ENCODE results near the gene KIF26B. TPM values are rescaled to one million over a fixed set of nuclear protein-coding genes. Genes with fewer than 3 reads are reported as not detected.

KIF26B gene
- total RNA-seq, 1 donor from 2014 or later: 8.8 TPM

- Mint-ChIP-seq H3K36me3 (ENCODE audit: unreplicated experiment) (no peaks in the 10 kb centered on the region), H3K9me3 (ENCODE audit: unreplicated experiment) (no peaks in the 10 kb centered on the region), H3K27ac (ENCODE audit: unreplicated experiment) (no peak overlapping the region), H3K27me3 (ENCODE audit: unreplicated experiment) (no peaks in the 10 kb centered on the region), H3K4me1 (ENCODE audit: unreplicated experiment) (no peaks in the 10 kb centered on the region), H3K4me3 (ENCODE audit: unreplicated experiment) (no peak overlapping the region)
- TF ChIP-seq, protein P1, sequence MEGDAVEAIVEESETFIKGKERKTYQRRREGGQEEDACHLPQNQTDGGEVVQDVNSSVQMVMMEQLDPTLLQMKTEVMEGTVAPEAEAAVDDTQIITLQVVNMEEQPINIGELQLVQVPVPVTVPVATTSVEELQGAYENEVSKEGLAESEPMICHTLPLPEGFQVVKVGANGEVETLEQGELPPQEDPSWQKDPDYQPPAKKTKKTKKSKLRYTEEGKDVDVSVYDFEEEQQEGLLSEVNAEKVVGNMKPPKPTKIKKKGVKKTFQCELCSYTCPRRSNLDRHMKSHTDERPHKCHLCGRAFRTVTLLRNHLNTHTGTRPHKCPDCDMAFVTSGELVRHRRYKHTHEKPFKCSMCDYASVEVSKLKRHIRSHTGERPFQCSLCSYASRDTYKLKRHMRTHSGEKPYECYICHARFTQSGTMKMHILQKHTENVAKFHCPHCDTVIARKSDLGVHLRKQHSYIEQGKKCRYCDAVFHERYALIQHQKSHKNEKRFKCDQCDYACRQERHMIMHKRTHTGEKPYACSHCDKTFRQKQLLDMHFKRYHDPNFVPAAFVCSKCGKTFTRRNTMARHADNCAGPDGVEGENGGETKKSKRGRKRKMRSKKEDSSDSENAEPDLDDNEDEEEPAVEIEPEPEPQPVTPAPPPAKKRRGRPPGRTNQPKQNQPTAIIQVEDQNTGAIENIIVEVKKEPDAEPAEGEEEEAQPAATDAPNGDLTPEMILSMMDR (IDR thresholded peaks at IDR 0.05): no peak
- DNase-seq (ENCODE audit: extremely low spot score, unreplicated experiment): no peak
Observed at GRCh38 chr1:245183429-245183828, 28.6 kb downstream of the KIF26B start.

DNA sequence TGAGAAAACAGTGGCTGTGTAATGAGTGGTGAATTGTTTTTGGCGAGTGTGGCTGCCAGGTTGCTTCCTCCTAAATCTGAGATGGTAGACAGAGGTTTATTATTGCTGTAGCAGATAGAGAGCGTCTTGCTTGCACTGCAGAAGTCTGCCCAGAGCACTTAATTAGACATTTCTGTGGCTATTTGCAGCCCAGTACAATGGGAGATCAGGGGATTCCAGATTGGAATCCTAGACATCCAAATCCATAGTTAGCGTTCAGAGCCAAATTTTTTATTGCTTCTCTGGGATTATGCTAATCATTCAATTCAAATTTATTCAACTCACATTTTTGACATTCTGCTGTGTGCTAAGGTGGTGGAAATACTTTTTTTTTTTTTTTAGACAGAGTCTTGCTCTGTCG, 30.0 kb downstream of the KIF26B start:
- no peak for DNase-seq (ENCODE audit: extremely low spot score, unreplicated experiment)
- Mint-ChIP-seq H3K4me1 (ENCODE audit: unreplicated experiment) (no peaks in the 10 kb centered on the region), H3K9me3 (ENCODE audit: unreplicated experiment) (no peaks in the 10 kb centered on the region), H3K36me3 (ENCODE audit: unreplicated experiment) (no peaks in the 10 kb centered on the region), H3K27me3 (ENCODE audit: unreplicated experiment) (no peaks in the 10 kb centered on the region), H3K4me3 (ENCODE audit: unreplicated experiment) (no peak overlapping the region), H3K27ac (ENCODE audit: unreplicated experiment) (no peak overlapping the region)
- TF ChIP-seq, protein P1 (IDR thresholded peaks at IDR 0.05): no peak

DNA sequence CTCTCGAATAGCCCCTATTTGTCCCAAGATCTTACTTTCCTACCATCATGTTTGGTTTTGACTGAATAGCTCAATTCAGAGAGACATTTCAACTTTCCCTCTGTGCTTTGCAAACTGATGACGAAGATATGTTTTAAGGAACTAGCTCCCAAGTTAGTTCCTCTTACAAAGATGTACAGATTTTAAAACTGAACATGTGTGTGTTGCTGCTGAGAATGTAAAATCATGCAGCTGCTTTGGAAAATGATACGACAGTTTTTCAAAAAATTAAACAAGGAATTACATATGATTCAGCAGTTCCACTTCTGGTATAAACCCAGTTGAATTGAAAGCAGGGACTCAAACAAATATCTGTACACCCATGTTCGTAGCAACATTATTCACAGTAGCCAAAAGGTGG, 33.6 kb downstream of the KIF26B start:
- DNase-seq (ENCODE audit: extremely low spot score, unreplicated experiment): no peak
- no peaks in the 10 kb centered on the region for H3K4me1 Mint-ChIP-seq (ENCODE audit: unreplicated experiment)
- no peaks in the 10 kb centered on the region for H3K27me3 Mint-ChIP-seq (ENCODE audit: unreplicated experiment)
- no peaks in the 10 kb centered on the region for H3K36me3 Mint-ChIP-seq (ENCODE audit: unreplicated experiment)
- H3K9me3 Mint-ChIP-seq (ENCODE audit: unreplicated experiment): no peaks in the 10 kb centered on the region
- TF ChIP-seq, protein P1 (IDR thresholded peaks at IDR 0.05): no peak
- no peak overlapping the region for H3K27ac Mint-ChIP-seq (ENCODE audit: unreplicated experiment)
- no peak overlapping the region for H3K4me3 Mint-ChIP-seq (ENCODE audit: unreplicated experiment)

GRCh38 chr1:245195398-245195797, 40.6 kb downstream of the KIF26B start:
- TF ChIP-seq, protein P1 (IDR thresholded peaks at IDR 0.05): no peak
- H3K4me1 Mint-ChIP-seq (ENCODE audit: unreplicated experiment): peaks cover 9% of the 10 kb centered on the region
- H3K36me3 Mint-ChIP-seq (ENCODE audit: unreplicated experiment): peaks cover 6% of the 10 kb centered on the region
- H3K4me3 Mint-ChIP-seq (ENCODE audit: unreplicated experiment): no peak overlapping the region
- no peaks in the 10 kb centered on the region for H3K9me3 Mint-ChIP-seq (ENCODE audit: unreplicated experiment)
- DNase-seq (ENCODE audit: extremely low spot score, unreplicated experiment): no peak
- H3K27ac Mint-ChIP-seq (ENCODE audit: unreplicated experiment): no peak overlapping the region
- H3K27me3 Mint-ChIP-seq (ENCODE audit: unreplicated experiment): no peaks in the 10 kb centered on the region

- H3K4me3 Mint-ChIP-seq (ENCODE audit: unreplicated experiment): no peak overlapping the region
- peaks cover 21% of the 10 kb centered on the region for H3K4me1 Mint-ChIP-seq (ENCODE audit: unreplicated experiment)
- H3K27me3 Mint-ChIP-seq (ENCODE audit: unreplicated experiment): no peaks in the 10 kb centered on the region
- peaks cover 6% of the 10 kb centered on the region for H3K36me3 Mint-ChIP-seq (ENCODE audit: unreplicated experiment)
- no peaks in the 10 kb centered on the region for H3K9me3 Mint-ChIP-seq (ENCODE audit: unreplicated experiment)
- no peak for DNase-seq (ENCODE audit: extremely low spot score, unreplicated experiment)
- TF ChIP-seq, protein P1 (IDR thresholded peaks at IDR 0.05): no peak
- no peak overlapping the region for H3K27ac Mint-ChIP-seq (ENCODE audit: unreplicated experiment)
Observed at GRCh38 chr1:245197121-245197520, 42.3 kb downstream of the KIF26B start.

All from osteocyte (in vitro differentiated cells).